ENCODE results near the gene RPTOR. TPM values are rescaled to one million over a fixed set of nuclear protein-coding genes. Genes with fewer than 3 reads are reported as not detected.
A peak's percentile ranks its signal among the peaks of the same experiment; 100 is the strongest.

The RPTOR gene
- polyA plus RNA-seq, 1 donor (not counting 4 experiments of a cell fraction or from before 2014, with no cell fraction given): 4.0 TPM

GRCh38 chr17:80790981-80791742 is 246.5 kb downstream of the RPTOR start:
- dilution Hi-C loops (cut with MboI; ENCODE audit: extremely low pct_ligation_motif_present, low sequenced_read_pairs): no loop called here
- TF ChIP-seq EZH2 (IDR thresholded peaks at IDR 0.05; ENCODE audit: low read length): no peak
- TF ChIP-seq CTCF (optimal IDR thresholded peaks at IDR 0.05 in 1 of 3, IDR thresholded peaks at IDR 0.05 in 1 of 3, conservative IDR thresholded peaks at IDR 0.05 in 1 of 3; ENCODE audit: extremely low read depth in 1 of 3, insufficient read depth in 2 of 3, low read length in 3 of 3): no peak
- no peaks in the 10 kb centered on the region for H3K9me3 ChIP-seq (ENCODE audit: control insufficient read depth, low read depth, low read length)
- H3K9ac ChIP-seq (ENCODE audit: control insufficient read depth, extremely low read depth, insufficient read depth, low read length): no peak overlapping the region
- peaks cover 1 to 13% of the 10 kb centered on the region in 2 experiments for H3K36me3 ChIP-seq (ENCODE audit: control insufficient read depth in 2 of 2, extremely low read depth in 1 of 2, insufficient read depth in 2 of 2, low read length in 2 of 2)
- no peak overlapping the region for H3K4me3 ChIP-seq (ENCODE audit: control insufficient read depth in 2 of 3, extremely low read depth in 1 of 3, insufficient read depth in 2 of 3, low read depth in 1 of 3, low read length in 3 of 3)
- H3K27me3 ChIP-seq (ENCODE audit: control insufficient read depth, extremely low read depth, insufficient read depth, low read length): no peaks in the 10 kb centered on the region
- FAIRE-seq (no peak), DNase-seq (ENCODE audit: low read depth, low spot score) (no peak)
- H3K4me1 ChIP-seq (ENCODE audit: control insufficient read depth, extremely low read depth, insufficient read depth, low read length): peaks cover 38% of the 10 kb centered on the region
- H3K27ac ChIP-seq (ENCODE audit: control insufficient read depth, insufficient read depth, low read length): peak overlapping the region; percentile 77
- H3K79me2 ChIP-seq (ENCODE audit: control insufficient read depth, insufficient read depth, low read length): no peaks in the 10 kb centered on the region
- no peaks in the 10 kb centered on the region for H3K9me1 ChIP-seq (ENCODE audit: control insufficient read depth, extremely low read depth, insufficient read depth, low read length)
- H3K4me2 ChIP-seq (ENCODE audit: control insufficient read depth, extremely low read depth, insufficient read depth, low read depth, low read length): peak overlapping the region; percentile 60
- H2AFZ ChIP-seq (ENCODE audit: control insufficient read depth, low read length): no peak overlapping the region
- H4K20me1 ChIP-seq (ENCODE audit: control insufficient read depth, extremely low read depth, insufficient read depth, low read length): no peaks in the 10 kb centered on the region

GRCh38 chr17:80791758-80792284 is 247.2 kb downstream of the RPTOR start:
- peak overlapping the region; percentile 11 for H3K9ac ChIP-seq (ENCODE audit: control insufficient read depth, extremely low read depth, insufficient read depth, low read length)
- H3K4me2 ChIP-seq (ENCODE audit: control insufficient read depth, extremely low read depth, insufficient read depth, low read depth, low read length): peak overlapping the region; percentile 60
- dilution Hi-C loops (cut with MboI; ENCODE audit: extremely low pct_ligation_motif_present, low sequenced_read_pairs): no loop called here
- no peaks in the 10 kb centered on the region for H4K20me1 ChIP-seq (ENCODE audit: control insufficient read depth, extremely low read depth, insufficient read depth, low read length)
- TF ChIP-seq EZH2 (IDR thresholded peaks at IDR 0.05; ENCODE audit: low read length) (no peak), CTCF (optimal IDR thresholded peaks at IDR 0.05 in 1 of 3, IDR thresholded peaks at IDR 0.05 in 1 of 3, conservative IDR thresholded peaks at IDR 0.05 in 1 of 3; ENCODE audit: extremely low read depth in 1 of 3, insufficient read depth in 2 of 3, low read length in 3 of 3) (no peak)
- peak overlapping the region; percentile 77 for H3K27ac ChIP-seq (ENCODE audit: control insufficient read depth, insufficient read depth, low read length)
- no peaks in the 10 kb centered on the region for H3K9me1 ChIP-seq (ENCODE audit: control insufficient read depth, extremely low read depth, insufficient read depth, low read length)
- no peak overlapping the region for H2AFZ ChIP-seq (ENCODE audit: control insufficient read depth, low read length)
- H3K4me3 ChIP-seq (ENCODE audit: control insufficient read depth in 2 of 3, extremely low read depth in 1 of 3, insufficient read depth in 2 of 3, low read depth in 1 of 3, low read length in 3 of 3): no peak overlapping the region
- DNase-seq (ENCODE audit: low read depth, low spot score): peak; percentile 75
- H3K36me3 ChIP-seq (ENCODE audit: control insufficient read depth in 2 of 2, extremely low read depth in 1 of 2, insufficient read depth in 2 of 2, low read length in 2 of 2): peaks cover 1 to 16% of the 10 kb centered on the region in 2 experiments
- H3K9me3 ChIP-seq (ENCODE audit: control insufficient read depth, low read depth, low read length): no peaks in the 10 kb centered on the region
- H3K79me2 ChIP-seq (ENCODE audit: control insufficient read depth, insufficient read depth, low read length): no peaks in the 10 kb centered on the region
- peak; percentile 94 for FAIRE-seq
- H3K4me1 ChIP-seq (ENCODE audit: control insufficient read depth, extremely low read depth, insufficient read depth, low read length): peaks cover 38% of the 10 kb centered on the region
- H3K27me3 ChIP-seq (ENCODE audit: control insufficient read depth, extremely low read depth, insufficient read depth, low read length): no peaks in the 10 kb centered on the region

Data from keratinocyte (primary cell).